ENCODE results near the gene DDR2. TPM values are rescaled to one million over a fixed set of nuclear protein-coding genes. Genes with fewer than 3 reads are reported as not detected.

Gene DDR2
- polyA plus RNA-seq, 1 donor from 2014 or later, result 0.69 TPM

- no peaks in the 10 kb centered on the region for H3K9me2 ChIP-seq (ENCODE audit: insufficient read depth, low read length)
Observed at GRCh38 chr1:162639718-162640117, 7.5 kb downstream of the DDR2 start.

GRCh38 chr1:162641114-162641513 is 8.8 kb downstream of the DDR2 start:
- no peaks in the 10 kb centered on the region for H3K27me3 ChIP-seq (ENCODE audit: insufficient read depth, low read depth, low read length)
- H3F3A ChIP-seq (ENCODE audit: insufficient read depth, low read length, poor library complexity, severe bottlenecking), result no peaks in the 10 kb centered on the region
- H3K9me3 ChIP-seq (ENCODE audit: low read length), result no peaks in the 10 kb centered on the region
- no peaks in the 10 kb centered on the region for H3K9me2 ChIP-seq (ENCODE audit: insufficient read depth, low read length)
- no peak overlapping the region for H3K4me2 ChIP-seq (ENCODE audit: low read length)
- no peak overlapping the region for H2AFZ ChIP-seq (ENCODE audit: low read depth, low read length)
- TF ChIP-seq EZH2 (IDR thresholded peaks at IDR 0.05; ENCODE audit: borderline replicate concordance, insufficient read depth, low read length, poor library complexity, severe bottlenecking) (no peak), EP300 (conservative IDR thresholded peaks at IDR 0.05; ENCODE audit: poor library complexity, severe bottlenecking) (no peak), CTCF (IDR thresholded peaks at IDR 0.05; ENCODE audit: poor library complexity, severe bottlenecking) (no peak), POLR2AphosphoS5 (IDR thresholded peaks at IDR 0.05) (no peak), SMC3 (conservative IDR thresholded peaks at IDR 0.05; ENCODE audit: poor library complexity) (no peak), MXI1 (conservative IDR thresholded peaks at IDR 0.05; ENCODE audit: poor library complexity, severe bottlenecking) (no peak)
- TF ChIP-seq, protein P1, sequence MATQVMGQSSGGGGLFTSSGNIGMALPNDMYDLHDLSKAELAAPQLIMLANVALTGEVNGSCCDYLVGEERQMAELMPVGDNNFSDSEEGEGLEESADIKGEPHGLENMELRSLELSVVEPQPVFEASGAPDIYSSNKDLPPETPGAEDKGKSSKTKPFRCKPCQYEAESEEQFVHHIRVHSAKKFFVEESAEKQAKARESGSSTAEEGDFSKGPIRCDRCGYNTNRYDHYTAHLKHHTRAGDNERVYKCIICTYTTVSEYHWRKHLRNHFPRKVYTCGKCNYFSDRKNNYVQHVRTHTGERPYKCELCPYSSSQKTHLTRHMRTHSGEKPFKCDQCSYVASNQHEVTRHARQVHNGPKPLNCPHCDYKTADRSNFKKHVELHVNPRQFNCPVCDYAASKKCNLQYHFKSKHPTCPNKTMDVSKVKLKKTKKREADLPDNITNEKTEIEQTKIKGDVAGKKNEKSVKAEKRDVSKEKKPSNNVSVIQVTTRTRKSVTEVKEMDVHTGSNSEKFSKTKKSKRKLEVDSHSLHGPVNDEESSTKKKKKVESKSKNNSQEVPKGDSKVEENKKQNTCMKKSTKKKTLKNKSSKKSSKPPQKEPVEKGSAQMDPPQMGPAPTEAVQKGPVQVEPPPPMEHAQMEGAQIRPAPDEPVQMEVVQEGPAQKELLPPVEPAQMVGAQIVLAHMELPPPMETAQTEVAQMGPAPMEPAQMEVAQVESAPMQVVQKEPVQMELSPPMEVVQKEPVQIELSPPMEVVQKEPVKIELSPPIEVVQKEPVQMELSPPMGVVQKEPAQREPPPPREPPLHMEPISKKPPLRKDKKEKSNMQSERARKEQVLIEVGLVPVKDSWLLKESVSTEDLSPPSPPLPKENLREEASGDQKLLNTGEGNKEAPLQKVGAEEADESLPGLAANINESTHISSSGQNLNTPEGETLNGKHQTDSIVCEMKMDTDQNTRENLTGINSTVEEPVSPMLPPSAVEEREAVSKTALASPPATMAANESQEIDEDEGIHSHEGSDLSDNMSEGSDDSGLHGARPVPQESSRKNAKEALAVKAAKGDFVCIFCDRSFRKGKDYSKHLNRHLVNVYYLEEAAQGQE (IDR thresholded peaks at IDR 0.05; ENCODE audit: borderline replicate concordance), result no peak
- no peaks in the 10 kb centered on the region for H3K79me2 ChIP-seq (replicated peaks; ENCODE audit: insufficient read depth, low read length)
- no peaks in the 10 kb centered on the region for H3K36me3 ChIP-seq (ENCODE audit: insufficient read depth, low read length)
- no peak overlapping the region for H3K4me3 ChIP-seq (ENCODE audit: low read length)
- no peaks in the 10 kb centered on the region for H4K20me1 ChIP-seq (ENCODE audit: insufficient read depth)
- H3K9ac ChIP-seq (ENCODE audit: low read length), result no peak overlapping the region
- no peak overlapping the region for H3K27ac ChIP-seq (ENCODE audit: low read length)

More at GRCh38 chr1:162639718-162640117, 7.5 kb downstream of the DDR2 start:
- H3K9me3 ChIP-seq (ENCODE audit: low read length), result no peaks in the 10 kb centered on the region
- no peak overlapping the region for H3K4me3 ChIP-seq (ENCODE audit: low read length)
- H4K20me1 ChIP-seq (ENCODE audit: insufficient read depth), result no peaks in the 10 kb centered on the region
- no peak overlapping the region for H3K9ac ChIP-seq (ENCODE audit: low read length)
- no peaks in the 10 kb centered on the region for H3K27me3 ChIP-seq (ENCODE audit: insufficient read depth, low read depth, low read length)
- H3K79me2 ChIP-seq (replicated peaks; ENCODE audit: insufficient read depth, low read length), result no peaks in the 10 kb centered on the region
- H3K4me2 ChIP-seq (ENCODE audit: low read length), result no peak overlapping the region
- H3F3A ChIP-seq (ENCODE audit: insufficient read depth, low read length, poor library complexity, severe bottlenecking), result no peaks in the 10 kb centered on the region
- TF ChIP-seq EZH2 (IDR thresholded peaks at IDR 0.05; ENCODE audit: borderline replicate concordance, insufficient read depth, low read length, poor library complexity, severe bottlenecking) (no peak), TAF1 (IDR thresholded peaks at IDR 0.05; ENCODE audit: low read depth) (no peak), SMC3 (conservative IDR thresholded peaks at IDR 0.05; ENCODE audit: poor library complexity) (no peak), RAD21 (conservative IDR thresholded peaks at IDR 0.05) (no peak)
- TF ChIP-seq, protein P1 (IDR thresholded peaks at IDR 0.05; ENCODE audit: borderline replicate concordance), result no peak
- no peaks in the 10 kb centered on the region for H3K36me3 ChIP-seq (ENCODE audit: insufficient read depth, low read length)
- H2AFZ ChIP-seq (ENCODE audit: low read depth, low read length), result no peak overlapping the region
- H3K27ac ChIP-seq (ENCODE audit: low read length), result no peak overlapping the region
